SIG-M5 treated with dmso at 0.1 percent for 504 hours (cell line): ENCODE results near the gene TMX2.
A peak's percentile ranks its signal among the peaks of the same experiment; 100 is the strongest.
"Not testable (repeated sequence)": the region's sequence is repeated elsewhere in the genome, so short reads cannot be mapped to it uniquely, and the experiment has no call there.

Source experiments
- DNase-seq: peaks from one replicate; lab custom pipeline; 2025; ENCODE audit not compliant: unreplicated experiment; lab: John Stamatoyannopoulos, UW

The TMX2 gene

GRCh38 chr11:57712256-57713150 is at the start of gene TMX2:
Gene TMX2, plus strand, starts transcription at chr11:57712593. Its CDS starts 26 bp downstream, at chr11:57712619.
- peak; percentile 100 for DNase-seq

- DNase-seq = no peak
These were observed 49.5 kb upstream of the TMX2 start for GRCh38 chr11:57662893-57663292.

- DNase-seq = no peak
These were observed 48.4 kb upstream of the TMX2 start for GRCh38 chr11:57663975-57664374.

- DNase-seq = peak; percentile 96
These were observed 45.2 kb upstream of the TMX2 start for GRCh38 chr11:57667117-57667735.

- peak; percentile 95 for DNase-seq
These were observed 44.5 kb upstream of the TMX2 start, which contains the start of gene ZDHHC5 for GRCh38 chr11:57667736-57668433. Gene ZDHHC5, plus strand, starts transcription at chr11:57668114. Its CDS starts 4,977 bp downstream, at chr11:57673091.

- no peak for DNase-seq
These were observed 44.0 kb upstream of the TMX2 start for GRCh38 chr11:57668434-57668782.

GRCh38 chr11:57674251-57674650 is 38.1 kb upstream of the TMX2 start:
- no peak for DNase-seq

GRCh38 chr11:57675176-57675941 is 37.0 kb upstream of the TMX2 start:
- DNase-seq = no peak

GRCh38 chr11:57679396-57679795 is 33.0 kb upstream of the TMX2 start:
- DNase-seq = no peak

GRCh38 chr11:57680552-57680874 is 31.9 kb upstream of the TMX2 start:
- no peak for DNase-seq

GRCh38 chr11:57681168-57681567 is 31.2 kb upstream of the TMX2 start:
- no peak for DNase-seq

- not testable (repeated sequence) for DNase-seq
These were observed 21.9 kb upstream of the TMX2 start for GRCh38 chr11:57690474-57690873.

- DNase-seq = no peak
These were observed 13.5 kb upstream of the TMX2 start for GRCh38 chr11:57698843-57699365.

- DNase-seq = no peak
These were observed 12.6 kb upstream of the TMX2 start for GRCh38 chr11:57699813-57700212.

- no peak for DNase-seq
These were observed 12.0 kb upstream of the TMX2 start for GRCh38 chr11:57700425-57700824.

- no peak for DNase-seq
These were observed 9.1 kb upstream of the TMX2 start for GRCh38 chr11:57703341-57703740.

- no peak for DNase-seq
These were observed 7.5 kb upstream of the TMX2 start for GRCh38 chr11:57704932-57705331.

GRCh38 chr11:57705432-57705831 is 7.0 kb upstream of the TMX2 start:
- not testable (repeated sequence) for DNase-seq

GRCh38 chr11:57709802-57710367 is 2.5 kb upstream of the TMX2 start:
- no peak for DNase-seq

GRCh38 chr11:57711414-57712255 is 758 bp upstream of the TMX2 start, which contains the start of gene MED19:
Gene MED19, minus strand, starts transcription at chr11:57712215. Its CDS starts 36 bp downstream, at chr11:57712179.
- peak; percentile 70 for DNase-seq
